ENCODE data around the gene RASSF8. TPM values are rescaled to one million over a fixed set of nuclear protein-coding genes. Genes with fewer than 3 reads are reported as not detected.

Gene RASSF8
- total RNA-seq, 1 donor from 2014 or later: 35.3 TPM

- Histone ChIP-seq H3K27me3 (ENCODE audit: control insufficient read depth, insufficient read depth, low read length) (no peaks in the 10 kb centered on the region), H3K4me3 (ENCODE audit: low read depth, low read length) (peak overlapping the region; percentile 83), H3K36me3 (ENCODE audit: control insufficient read depth, insufficient read depth, low read length) (no peaks in the 10 kb centered on the region)
- DNase-seq (ENCODE audit: low read depth): no peak
- TF ChIP-seq CTCF (IDR thresholded peaks at IDR 0.05; ENCODE audit: insufficient read depth, low read length, poor library complexity, severe bottlenecking): no peak
Measured at GRCh38 chr12:25957793-25958427, 572 bp upstream of the RASSF8 start.

GRCh38 chr12:25959071-25959961, 834 bp downstream of the RASSF8 start:
- TF ChIP-seq CTCF (IDR thresholded peaks at IDR 0.05; ENCODE audit: insufficient read depth, low read length, poor library complexity, severe bottlenecking): peak; percentile 17
- H3K36me3 ChIP-seq (ENCODE audit: control insufficient read depth, insufficient read depth, low read length): no peaks in the 10 kb centered on the region
- no peaks in the 10 kb centered on the region for H3K27me3 ChIP-seq (ENCODE audit: control insufficient read depth, insufficient read depth, low read length)
- no peak for DNase-seq (ENCODE audit: low read depth)
- peak overlapping the region; percentile 83 for H3K4me3 ChIP-seq (ENCODE audit: low read depth, low read length)

GRCh38 chr12:25960143-25960542, 1.7 kb downstream of the RASSF8 start:
- Histone ChIP-seq H3K36me3 (ENCODE audit: control insufficient read depth, insufficient read depth, low read length) (no peaks in the 10 kb centered on the region), H3K27me3 (ENCODE audit: control insufficient read depth, insufficient read depth, low read length) (no peaks in the 10 kb centered on the region), H3K4me3 (ENCODE audit: low read depth, low read length) (peak overlapping the region; percentile 83)
- TF ChIP-seq CTCF (IDR thresholded peaks at IDR 0.05; ENCODE audit: insufficient read depth, low read length, poor library complexity, severe bottlenecking): peak; percentile 30
- no peak for DNase-seq (ENCODE audit: low read depth)

GRCh38 chr12:25960961-25961360, 2.5 kb downstream of the RASSF8 start:
- H3K27me3 ChIP-seq (ENCODE audit: control insufficient read depth, insufficient read depth, low read length): no peaks in the 10 kb centered on the region
- no peak for TF ChIP-seq CTCF (IDR thresholded peaks at IDR 0.05; ENCODE audit: insufficient read depth, low read length, poor library complexity, severe bottlenecking)
- DNase-seq (ENCODE audit: low read depth): no peak
- H3K36me3 ChIP-seq (ENCODE audit: control insufficient read depth, insufficient read depth, low read length): no peaks in the 10 kb centered on the region
- no peak overlapping the region for H3K4me3 ChIP-seq (ENCODE audit: low read depth, low read length)

- DNase-seq (ENCODE audit: low read depth): no peak
- no peaks in the 10 kb centered on the region for H3K36me3 ChIP-seq (ENCODE audit: control insufficient read depth, insufficient read depth, low read length)
- no peaks in the 10 kb centered on the region for H3K27me3 ChIP-seq (ENCODE audit: control insufficient read depth, insufficient read depth, low read length)
- H3K4me3 ChIP-seq (ENCODE audit: low read depth, low read length): no peak overlapping the region
- TF ChIP-seq CTCF (IDR thresholded peaks at IDR 0.05; ENCODE audit: insufficient read depth, low read length, poor library complexity, severe bottlenecking): no peak
Measured at GRCh38 chr12:25962932-25963525, 4.5 kb downstream of the RASSF8 start.
